GM19099 (cell line): ENCODE results near the gene EHMT1.

Experiments
- POLR2A ChIP-seq: IDR thresholded peaks from 3 replicates; pipeline ENCODE4 v1.6.1; 2011; ENCODE audit warnings: low read depth; ENCODE audit not compliant: insufficient read length; ENCODE audit errors: extremely low read depth

EHMT1 gene

GRCh38 chr9:137787786-137788505 lies 169.1 kb downstream of the EHMT1 start:
- TF ChIP-seq POLR2A = no peak

GRCh38 chr9:137788561-137789294 lies 169.9 kb downstream of the EHMT1 start:
- no peak for TF ChIP-seq POLR2A

GRCh38 chr9:137789295-137789895 lies 170.6 kb downstream of the EHMT1 start:
- TF ChIP-seq POLR2A = no peak

- no peak for TF ChIP-seq POLR2A
Observed at GRCh38 chr9:137791947-137792346, 173.1 kb downstream of the EHMT1 start.

- TF ChIP-seq POLR2A = no peak
Observed at GRCh38 chr9:137793196-137793841, 174.5 kb downstream of the EHMT1 start.

GRCh38 chr9:137795156-137795666 lies 176.4 kb downstream of the EHMT1 start:
- TF ChIP-seq POLR2A = no peak

GRCh38 chr9:137797206-137798120 lies 178.7 kb downstream of the EHMT1 start:
- TF ChIP-seq POLR2A = no peak

- TF ChIP-seq POLR2A = no peak
Observed at GRCh38 chr9:137798142-137798541, 179.3 kb downstream of the EHMT1 start.

GRCh38 chr9:137798901-137799629 lies 180.3 kb downstream of the EHMT1 start:
- no peak for TF ChIP-seq POLR2A

GRCh38 chr9:137799630-137799983 lies 180.8 kb downstream of the EHMT1 start:
- TF ChIP-seq POLR2A = no peak

- TF ChIP-seq POLR2A = no peak
Observed at GRCh38 chr9:137800196-137801022, 181.6 kb downstream of the EHMT1 start.

- no peak for TF ChIP-seq POLR2A
Observed at GRCh38 chr9:137801023-137801319, 182.2 kb downstream of the EHMT1 start.

GRCh38 chr9:137802021-137802420 lies 183.2 kb downstream of the EHMT1 start:
- no peak for TF ChIP-seq POLR2A
